Suprapubic skin (tissue), 3 donors: ENCODE measurements around the gene CLDN34.

Source experiments
- EP300 ChIP-seq: sonication (generic); formaldehyde crosslinking; IDR thresholded peaks from one replicate; pipeline ENCODE4 v1.6.1; 2017; ENCODE audit warnings: antibody characterized with exemption
- POLR2A ChIP-seq, 2 donors: fragments of 450-650 bp; IDR thresholded peaks; one replicate each; pipeline ENCODE4 v1.6.1; 2017; ENCODE audit warnings: antibody characterized with exemption in 2 of 2, mild to moderate bottlenecking in 2 of 2, moderate library complexity in 2 of 2
- TF ChIP-seq, protein P1 (sequence below), 2 donors: fragments of 200-600 bp in 1 of 2; fragments of 450-650 bp in 1 of 2; sonication (generic) in 1 of 2; IDR thresholded peaks; one replicate each; pipeline ENCODE4 v1.5.1; 2016 to 2019; ENCODE audit warnings: antibody characterized with exemption in 2 of 2, mild to moderate bottlenecking in 1 of 2, moderate library complexity in 1 of 2

DNA sequence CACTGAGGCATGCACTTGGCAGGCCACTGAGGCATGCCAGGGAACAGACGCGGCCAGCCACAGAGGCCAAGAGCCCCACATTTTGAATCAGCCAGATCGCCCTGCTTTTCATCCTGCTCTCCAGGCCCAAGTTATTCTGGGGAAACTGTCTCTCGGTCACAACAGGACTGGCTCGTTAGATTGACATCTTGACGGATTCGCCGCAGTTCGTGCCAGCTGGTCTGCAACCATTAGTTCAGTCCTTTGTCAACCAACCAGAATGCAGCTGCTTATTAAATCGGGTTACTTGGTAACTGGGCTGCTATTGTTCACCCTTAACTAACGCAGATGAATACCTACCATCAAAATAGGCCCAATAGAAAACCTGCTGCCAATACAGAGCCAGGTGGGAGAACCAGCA lies 16.7 kb downstream of the CLDN34 start:
- TF ChIP-seq POLR2A (IDR thresholded peaks at IDR 0.05) = no peak
- TF ChIP-seq, protein P1, sequence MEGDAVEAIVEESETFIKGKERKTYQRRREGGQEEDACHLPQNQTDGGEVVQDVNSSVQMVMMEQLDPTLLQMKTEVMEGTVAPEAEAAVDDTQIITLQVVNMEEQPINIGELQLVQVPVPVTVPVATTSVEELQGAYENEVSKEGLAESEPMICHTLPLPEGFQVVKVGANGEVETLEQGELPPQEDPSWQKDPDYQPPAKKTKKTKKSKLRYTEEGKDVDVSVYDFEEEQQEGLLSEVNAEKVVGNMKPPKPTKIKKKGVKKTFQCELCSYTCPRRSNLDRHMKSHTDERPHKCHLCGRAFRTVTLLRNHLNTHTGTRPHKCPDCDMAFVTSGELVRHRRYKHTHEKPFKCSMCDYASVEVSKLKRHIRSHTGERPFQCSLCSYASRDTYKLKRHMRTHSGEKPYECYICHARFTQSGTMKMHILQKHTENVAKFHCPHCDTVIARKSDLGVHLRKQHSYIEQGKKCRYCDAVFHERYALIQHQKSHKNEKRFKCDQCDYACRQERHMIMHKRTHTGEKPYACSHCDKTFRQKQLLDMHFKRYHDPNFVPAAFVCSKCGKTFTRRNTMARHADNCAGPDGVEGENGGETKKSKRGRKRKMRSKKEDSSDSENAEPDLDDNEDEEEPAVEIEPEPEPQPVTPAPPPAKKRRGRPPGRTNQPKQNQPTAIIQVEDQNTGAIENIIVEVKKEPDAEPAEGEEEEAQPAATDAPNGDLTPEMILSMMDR (IDR thresholded peaks at IDR 0.05) = no peak
- no peak for TF ChIP-seq EP300
